Stimulated activated CD8-positive, alpha-beta memory T cell treated with anti-CD3 and anti-CD28 coated beads, Interleukin-4, amount 100 ng/mL, for 1 hour (primary cell): ENCODE data around the gene TMED3.
A peak's percentile ranks its signal among the peaks of the same experiment; 100 is the strongest.

ENCODE experiments used
- DNase-seq, 2 donors: peaks; one replicate each; pipeline ENCODE4 v3.0.0-alpha.2; 2020; ENCODE audit warnings: low read depth in 2 of 2, low spot score in 1 of 2

TMED3 gene

DNA sequence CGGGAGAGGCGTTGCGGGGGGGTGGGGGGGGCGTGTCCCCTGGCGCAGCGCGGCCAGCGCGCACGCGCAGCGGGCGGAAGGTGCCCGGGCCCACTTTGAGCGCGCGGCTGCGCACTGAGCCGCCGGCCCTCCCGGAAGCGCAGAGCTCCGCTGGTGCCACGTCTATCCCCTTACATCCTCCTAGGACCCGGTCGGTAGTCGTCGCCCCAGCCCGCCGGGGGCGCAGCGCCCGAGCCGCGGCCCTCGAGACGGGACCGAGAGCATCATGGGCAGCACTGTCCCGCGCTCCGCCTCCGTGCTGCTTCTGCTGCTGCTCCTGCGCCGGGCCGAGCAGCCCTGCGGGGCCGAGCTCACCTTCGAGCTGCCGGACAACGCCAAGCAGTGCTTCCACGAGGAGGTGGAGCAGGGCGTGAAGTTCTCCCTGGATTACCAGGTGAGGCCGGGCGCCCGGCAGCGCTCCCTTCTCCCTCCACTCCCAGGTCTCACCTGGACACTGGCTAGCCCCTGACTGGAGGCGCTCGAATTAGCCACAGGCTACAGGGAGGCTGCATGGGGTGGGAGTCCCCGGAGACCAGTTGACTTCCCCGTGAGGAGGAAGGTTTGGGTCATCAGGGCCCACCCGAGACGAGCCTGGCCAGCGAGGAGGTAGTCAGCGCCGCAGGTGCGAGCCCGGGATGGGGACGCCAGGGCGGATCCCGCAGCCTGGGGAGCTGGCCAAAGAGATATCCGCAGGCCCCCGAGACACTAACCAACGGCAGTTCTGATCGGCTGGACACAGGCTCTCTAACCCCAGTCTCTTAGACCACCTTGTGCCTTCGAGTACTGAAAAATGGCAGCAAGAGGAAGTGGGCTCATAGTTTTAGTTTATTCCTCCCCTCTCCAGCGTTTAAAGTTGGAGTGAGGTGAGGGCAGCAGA is at the start of gene TMED3:
Gene TMED3 (plus strand): TSS at position 128 of the 916 bp plus-strand sequence. CDS start 138 bp downstream, at position 266.
- peak; percentile 31 to 61 for DNase-seq

DNA sequence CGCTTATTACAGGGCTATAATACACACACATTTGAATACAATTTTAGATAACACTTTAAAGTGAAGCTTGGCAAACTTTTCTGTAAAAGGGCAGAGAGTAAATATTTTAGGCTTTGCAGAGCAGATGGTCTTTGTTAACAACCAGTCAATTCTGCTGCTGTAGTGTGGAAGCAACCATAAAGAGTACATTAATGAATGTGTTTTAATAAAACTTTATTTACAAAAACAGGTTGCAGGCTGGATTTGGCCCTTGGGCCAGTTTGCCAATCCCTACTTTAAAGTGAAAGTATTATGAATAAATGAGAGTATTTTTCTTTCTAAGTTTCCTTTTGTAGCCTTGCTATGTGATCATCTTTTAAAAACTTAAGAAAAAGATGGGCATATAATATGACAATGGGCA is 49.1 kb upstream of the TMED3 start:
- DNase-seq: no peak

DNA sequence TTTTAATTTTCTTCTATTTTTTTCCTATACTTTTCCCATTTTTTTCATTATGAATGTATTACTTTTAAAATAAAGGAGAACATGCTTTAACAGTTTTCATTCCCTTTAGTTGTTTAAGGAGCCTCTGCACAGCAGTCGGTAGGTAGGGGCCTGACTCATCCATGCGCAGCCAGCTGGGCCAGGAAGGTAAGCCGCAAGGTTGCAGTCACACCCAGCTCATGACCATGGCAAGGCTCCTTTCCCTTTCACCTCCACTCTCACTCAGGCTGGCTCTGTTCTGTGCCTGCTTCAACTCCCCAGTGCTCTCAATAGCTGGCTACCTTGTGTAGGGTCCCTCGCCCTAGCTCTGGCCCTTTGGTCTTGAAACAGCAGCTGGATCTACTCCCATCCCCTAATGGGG is 45.7 kb upstream of the TMED3 start:
- no peak for DNase-seq

DNA sequence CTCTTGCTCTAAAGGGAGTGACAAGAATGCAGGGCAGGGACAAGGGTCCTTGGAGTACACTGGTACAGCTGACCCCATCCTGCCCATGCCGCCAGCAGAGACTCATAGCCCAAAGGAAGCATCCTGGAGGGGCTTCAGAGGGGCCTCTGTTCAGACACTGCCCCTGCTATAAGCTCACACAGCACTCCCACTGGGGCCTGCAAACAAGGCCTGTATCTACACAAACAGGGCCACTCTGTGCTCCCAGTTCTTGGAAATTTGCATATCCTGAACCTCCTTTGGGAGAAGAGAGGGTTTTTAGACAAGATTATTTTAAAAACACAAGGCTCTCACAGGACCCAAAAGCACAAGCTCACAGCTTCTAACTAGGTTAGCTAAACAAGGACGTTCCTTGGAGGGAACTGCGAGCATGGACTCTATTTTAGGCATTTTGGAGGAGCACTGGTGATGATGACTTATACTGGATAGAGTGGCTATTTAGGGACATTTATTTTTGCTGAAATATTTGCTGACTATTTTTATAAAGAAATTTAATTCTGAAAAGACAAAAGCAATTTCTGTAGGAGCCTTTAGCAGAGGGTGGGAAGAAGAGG is 44.8 kb upstream of the TMED3 start:
- DNase-seq: no peak

DNA sequence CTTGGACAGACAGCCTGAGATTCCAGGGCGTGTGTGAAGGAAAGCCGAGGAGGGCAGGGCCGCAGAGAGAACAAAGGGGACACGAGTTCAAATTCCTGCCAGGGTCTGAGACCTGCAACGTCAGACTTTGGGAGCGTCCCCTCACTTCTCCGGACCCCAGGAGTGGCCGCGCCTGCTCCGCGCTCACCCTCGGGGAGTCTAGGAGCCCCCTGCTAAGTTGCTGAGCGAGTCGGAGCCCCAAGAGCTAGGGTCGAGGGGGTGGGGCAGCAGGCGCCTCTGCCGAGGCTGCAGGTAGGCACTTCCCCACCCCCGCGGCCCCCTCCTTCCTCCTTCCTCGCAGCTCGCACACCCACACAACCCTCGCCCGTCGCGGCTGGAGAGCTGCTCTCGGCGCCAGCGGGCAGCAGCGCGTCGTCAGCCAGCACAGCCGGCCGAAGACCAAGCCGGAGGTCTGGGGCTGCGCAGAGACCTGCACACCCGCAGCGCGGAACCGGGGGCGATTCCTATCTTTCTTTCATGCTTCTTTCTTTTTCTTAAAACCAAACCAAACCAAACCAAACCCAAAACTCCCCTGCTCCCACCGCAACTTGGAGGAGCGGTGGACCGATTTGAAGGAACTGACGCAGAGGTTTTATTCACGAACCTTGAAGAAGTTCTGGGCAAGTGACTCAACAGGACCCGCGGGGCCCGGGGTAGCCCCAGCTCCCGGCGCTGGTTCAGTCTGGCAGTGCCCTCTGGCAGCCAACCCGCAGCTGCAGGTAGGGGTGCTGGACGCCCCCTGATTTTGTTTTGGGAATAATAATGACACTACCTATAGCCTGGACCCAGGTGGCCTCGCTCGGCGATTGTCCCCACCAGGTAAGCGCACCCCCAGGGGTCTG is 28.3 kb upstream of the TMED3 start, which contains the start of gene ANKRD34C:
Gene ANKRD34C (plus strand): TSS at position 352 of the 881 bp plus-strand sequence. CDS start 10,563 bp downstream, outside the sequence.
- no peak for DNase-seq

DNA sequence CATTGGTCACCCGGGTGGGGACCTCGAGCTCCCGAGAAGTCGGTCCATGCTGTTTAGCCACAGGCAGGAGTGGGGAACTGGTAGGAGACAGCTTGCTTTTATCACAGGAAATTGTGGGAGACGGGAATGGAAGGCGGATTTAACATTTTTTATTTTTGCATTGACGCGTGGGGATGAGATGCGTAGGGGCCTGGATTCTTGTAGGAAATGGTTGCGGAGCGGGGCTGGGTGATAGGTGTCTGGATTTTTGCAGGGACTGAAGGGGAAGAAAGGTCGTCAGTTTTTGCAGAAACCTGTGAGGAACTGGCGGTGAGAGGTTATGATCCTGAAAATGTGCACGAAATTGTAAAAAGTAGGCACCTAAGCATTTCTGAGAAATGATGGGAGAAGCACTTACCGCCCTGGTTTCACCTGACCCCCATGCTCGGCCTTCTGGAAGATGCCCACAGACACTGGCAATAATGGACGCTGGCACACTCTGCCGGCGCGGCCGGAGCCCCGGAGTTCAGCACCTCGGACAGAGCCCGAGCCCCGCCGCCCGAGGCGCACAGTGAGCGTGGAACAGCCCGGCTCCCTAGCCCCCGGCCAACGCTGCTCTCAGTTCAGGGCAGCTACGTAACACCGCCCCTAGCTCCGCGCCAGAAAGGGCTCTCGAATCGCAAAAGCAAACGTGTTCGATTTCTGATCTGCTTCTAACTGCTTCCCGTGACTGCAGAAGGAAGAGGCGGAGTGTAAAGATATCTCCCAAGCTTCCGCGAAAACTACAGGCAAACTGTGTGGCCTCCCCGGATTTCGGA is 27.5 kb upstream of the TMED3 start:
- DNase-seq: no peak

DNA sequence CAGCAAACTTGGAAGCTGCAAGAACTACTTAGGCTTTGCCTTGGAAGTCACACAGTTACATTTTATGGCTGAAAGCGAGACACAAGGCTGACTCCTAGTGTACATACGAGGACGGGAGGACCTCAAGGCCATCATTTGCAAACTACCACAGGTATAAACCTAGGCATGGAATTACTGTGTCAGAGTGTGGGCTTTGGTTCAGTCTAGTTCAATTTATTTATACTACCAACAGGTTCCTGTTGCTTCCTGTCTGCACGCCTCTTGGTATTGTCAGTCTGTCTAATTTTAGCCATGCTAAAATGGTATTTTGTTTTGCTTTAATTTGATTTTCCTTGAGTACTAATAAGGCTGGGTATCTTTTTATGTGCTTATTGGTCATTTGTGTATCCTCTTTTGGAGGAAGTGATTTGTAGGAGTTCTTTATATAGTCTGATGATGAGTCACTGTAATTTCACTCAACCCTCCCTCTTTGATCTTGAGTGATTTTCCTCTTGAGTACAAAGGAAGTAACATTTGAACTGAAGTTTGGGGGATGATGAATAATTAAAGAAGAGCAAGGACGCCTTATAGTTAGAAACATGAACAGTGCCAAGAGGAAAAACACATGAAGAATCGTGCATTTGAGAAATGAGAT is 20.2 kb upstream of the TMED3 start:
- DNase-seq: no peak

DNA sequence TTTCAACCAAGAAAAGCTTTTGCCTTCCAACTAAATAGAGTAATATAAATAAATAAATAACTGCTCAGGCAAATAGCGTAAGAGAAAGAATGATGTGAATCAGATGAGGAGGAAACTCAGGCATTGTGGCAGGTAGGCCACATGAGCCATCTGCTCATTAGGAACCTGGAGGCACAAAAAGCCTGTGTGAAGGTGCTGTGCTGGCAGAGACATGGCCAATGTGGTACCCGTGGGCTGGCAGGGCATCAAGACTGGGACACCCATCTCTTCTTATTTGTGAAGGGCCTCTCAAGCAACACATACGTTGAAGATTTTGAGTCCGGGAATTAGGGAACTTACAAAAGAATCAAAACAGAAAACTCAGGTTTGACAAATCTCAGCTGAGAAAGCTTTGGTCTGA is 18.9 kb upstream of the TMED3 start:
- no peak for DNase-seq

DNA sequence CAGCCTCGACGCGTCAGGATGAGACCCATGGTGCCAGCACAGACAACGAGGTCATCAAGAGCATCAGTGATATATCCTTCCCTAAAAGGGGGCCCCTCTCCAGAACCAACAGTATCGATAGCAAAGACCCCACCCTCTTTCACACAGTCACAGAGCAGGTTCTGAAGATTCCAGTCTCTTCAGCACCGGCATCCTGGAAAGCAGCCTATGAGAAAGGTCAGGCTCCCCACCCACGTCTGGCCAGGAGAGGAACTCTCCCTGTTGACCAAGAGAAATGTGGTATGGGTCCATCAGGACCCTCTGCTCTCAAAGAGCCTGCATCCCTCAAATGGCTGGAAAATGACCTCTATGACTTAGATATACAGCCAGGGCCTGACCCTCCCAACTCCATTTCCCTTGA is 16.8 kb upstream of the TMED3 start:
- no peak for DNase-seq

DNA sequence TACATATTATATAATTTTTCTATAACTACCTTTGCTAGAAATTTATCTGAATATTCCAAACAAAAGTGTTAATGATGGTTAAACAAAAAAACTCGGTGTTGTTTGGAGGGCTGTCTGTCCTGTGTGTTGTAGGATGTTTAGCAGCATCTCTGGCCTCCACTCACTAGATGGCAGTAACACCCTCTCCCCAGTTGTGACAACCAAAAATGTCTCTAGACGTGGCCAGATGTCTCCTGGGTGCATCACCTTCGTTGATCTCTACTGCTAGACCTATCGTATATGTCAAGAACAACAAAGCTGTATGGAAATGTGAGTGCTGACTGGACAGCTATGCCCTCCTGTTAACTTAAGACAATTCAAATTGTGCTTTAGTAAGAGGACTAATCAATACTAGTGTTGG is 14.3 kb upstream of the TMED3 start:
- DNase-seq: no peak

DNA sequence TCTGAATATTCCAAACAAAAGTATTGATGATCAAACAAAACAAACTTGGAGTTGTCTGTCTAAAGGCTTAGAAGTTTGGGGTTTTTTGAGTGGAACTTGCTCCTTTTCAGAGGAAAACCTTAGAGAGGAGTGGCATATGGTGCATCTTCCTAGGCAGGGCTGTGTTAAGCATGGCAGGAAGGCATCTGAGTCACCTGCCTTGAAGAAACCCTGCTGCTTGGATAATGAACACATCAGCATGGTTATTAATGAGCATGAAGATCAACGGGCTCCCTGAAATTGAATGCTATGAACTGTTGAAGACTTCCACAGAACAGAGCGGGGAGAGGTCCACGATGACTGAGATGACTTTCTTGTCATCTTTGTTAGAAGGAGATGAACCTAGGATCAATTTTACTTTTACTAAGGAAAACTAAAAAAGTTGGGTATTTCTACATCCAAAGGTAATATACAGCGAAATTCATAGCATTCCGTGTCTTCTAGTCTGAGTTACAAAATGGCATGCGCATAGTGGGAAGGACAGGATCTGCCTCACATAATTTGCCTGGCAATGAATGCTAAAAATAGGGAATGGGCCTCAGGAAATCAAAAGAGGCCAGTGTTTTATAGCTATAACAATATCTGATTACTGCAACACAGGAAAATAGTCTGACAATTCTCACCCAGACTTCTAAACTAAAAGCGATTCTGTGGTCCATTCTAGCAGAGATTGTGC is 11.6 kb upstream of the TMED3 start:
- no peak for DNase-seq

DNA sequence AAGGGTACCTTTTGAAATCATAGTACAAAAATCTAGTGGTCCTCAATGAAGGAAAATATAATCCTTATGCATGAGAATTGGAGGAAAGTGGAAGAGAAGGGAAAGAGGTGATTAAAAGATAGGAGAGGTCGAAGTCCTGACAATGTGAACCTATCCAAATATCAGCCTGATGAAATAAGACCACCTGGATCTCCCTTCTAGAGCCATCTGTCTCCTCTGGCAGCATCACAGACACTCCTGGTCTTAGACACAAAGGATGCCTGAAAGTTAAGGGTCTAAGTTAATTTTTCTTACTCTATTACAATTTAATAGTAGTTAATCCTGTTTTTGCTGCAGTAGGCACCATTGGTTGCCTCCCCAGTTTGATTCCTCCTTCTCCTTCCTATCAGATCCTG is 11.1 kb upstream of the TMED3 start:
- no peak for DNase-seq

DNA sequence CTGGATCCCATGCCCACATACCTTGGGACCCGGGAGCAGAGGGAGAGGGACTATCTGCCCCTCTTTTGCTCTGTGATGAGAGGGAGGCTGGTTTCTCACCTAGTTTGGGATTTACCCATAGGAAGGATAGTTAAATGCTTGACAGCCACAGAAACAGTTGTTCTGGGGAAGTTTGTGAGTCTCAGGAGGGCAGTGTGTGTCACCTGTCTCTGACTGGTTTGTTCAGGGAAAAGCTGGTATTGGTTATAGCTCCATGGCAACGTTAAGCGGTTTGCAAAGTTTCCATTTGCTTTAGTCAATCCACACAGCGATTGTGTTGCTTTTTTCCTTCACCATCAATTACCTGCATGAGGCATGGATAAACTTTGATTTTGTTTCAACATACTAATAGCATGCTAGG is 3.7 kb upstream of the TMED3 start:
- DNase-seq: no peak

DNA sequence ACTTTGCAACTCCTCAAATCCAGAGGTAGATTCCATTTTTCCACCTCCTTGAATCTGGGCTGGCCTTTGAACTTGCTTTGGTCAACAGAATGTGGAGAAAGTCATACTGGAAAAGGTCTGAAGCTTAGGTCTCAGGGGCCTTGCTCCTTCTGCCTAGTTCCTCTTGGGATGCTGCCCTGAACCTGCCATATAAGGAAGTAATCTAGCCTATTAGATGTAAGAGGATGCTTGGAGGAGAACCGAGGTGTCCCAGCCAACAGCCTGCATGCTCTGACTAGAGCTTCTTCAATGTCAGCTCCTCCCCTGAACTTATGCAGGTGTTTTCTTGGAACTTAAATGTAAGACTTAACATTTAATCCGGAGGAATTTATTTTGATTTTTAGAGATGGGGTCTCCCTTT is 2.0 kb upstream of the TMED3 start:
- DNase-seq: no peak

DNA sequence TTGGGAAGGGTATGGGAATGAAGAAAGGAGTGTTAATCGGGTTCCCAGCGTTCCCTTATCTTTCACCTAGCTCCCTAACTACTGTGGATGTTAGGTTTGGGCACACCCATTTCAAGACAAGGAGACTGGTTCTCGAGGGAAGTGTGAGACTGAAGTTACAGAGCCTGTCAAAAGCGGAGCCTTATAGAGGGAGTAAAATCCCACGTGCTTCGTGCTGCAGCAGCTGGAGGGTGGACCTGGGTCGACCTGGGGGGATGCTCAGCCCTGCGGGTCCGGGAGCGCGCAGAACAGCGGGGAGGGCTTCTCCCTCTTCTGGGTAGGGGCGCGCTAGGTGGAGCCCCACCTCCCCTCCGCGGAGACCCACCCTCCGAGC is 314 bp upstream of the TMED3 start:
- DNase-seq: no peak

DNA sequence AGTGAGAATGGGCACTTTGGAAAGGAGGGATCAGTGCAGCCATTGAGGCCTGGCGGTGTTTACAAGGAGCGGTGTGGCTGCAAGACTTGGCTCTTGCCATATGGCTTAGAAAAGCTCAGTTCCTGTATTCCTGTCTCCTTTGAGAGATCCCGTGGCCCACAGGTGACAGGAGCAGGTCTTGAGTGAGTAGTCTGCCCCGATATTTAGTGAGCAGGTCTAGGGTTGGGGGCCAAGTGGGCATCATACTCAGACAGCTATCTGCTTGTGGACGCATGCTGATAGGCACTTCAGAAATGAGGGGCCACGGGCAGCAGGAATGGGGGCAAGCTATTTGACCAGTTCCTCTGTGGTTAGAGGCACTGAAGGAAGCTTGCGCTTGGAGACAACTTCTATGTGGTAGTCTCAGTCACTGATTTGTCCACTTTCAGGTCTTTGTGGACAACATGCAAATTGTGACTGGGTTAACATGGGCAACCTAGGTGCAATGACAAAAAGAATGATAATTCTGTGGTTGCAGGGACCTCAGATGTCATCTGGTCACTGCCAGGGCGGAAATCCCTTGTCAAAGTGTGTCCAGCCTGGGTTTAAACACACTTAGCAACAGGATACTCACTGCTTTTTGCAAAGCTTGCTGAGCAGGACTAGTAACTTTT is 1.1 kb downstream of the TMED3 start:
- DNase-seq: no peak

DNA sequence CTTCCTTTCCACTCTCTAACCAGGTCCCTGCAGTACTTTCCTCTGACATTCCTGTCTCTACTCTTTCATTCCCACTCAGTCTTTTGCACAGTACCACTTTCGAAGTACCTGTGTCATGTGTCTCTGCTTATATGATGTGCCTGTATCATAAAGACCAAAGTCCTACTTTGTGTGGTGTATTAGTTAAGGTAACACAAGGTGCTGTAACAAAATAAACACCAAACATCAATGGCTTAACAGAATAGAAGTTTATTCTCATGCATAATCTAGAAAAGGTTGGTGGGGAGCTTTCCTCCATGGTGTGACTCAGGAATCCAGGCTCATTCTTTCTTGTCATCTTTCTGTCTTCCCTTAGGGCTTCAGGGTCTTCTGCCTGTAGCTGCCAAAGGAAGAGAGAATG is 3.3 kb downstream of the TMED3 start:
- no peak for DNase-seq

DNA sequence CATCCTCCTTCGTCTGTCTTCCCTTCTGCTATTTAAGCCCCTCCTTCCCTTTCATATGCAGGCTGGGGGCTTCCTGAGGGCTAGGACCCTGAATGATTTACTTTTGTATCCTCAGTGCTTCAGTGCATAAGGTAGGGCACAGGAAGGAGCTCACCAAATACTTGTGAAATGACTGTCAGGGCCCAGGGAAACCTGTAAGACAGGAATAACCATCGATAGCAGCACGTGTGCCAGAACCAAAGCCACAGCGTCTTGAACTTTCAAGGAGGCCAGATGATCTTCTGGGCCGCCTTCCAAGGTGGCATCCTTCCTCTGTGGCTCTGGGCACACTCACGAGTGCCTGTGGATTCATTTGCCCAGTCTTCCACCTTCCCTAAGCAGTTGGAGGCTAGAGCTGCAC is 3.9 kb downstream of the TMED3 start:
- DNase-seq: no peak

DNA sequence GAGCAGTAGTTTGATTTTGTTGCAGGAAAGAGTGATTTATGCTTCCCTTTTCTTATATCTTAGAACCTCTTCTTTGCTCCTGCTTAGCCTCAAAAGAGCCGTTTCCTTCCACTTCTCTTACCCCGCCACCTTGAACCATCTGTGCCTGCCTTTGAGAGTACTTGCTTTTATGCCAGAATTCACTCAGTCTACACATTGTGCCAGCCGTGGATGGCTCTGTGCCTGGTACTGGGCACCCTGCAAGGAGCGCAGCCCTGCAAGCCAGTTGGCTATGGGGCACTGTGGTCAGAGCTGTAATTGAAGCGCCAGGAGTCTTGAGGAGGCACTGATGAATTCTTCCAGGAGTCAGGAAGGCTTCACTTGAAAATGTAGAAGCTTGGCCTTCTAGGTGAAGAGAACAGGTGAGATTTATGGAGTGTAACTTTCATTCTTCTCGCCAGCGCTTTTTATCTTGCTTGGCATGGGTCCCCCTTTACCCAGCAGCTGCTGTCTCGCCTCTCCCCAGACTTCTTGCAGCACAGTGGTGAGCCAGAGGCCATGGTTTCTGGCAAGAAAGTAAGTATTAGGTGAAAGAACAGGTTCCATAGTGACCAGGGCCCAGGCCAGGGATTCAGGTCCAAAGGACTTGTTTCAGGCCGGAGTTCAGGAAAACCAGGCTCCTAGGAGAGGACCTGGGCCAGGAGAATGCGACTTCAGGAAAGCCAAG is 4.9 kb downstream of the TMED3 start:
- DNase-seq: no peak
